Fibroblast of lung (primary cell): Measurements from ENCODE around the gene FUCA2.

Experiments used
- CTCF ChIP-seq, 2 donors: IDR thresholded peaks in 1 of 2; conservative IDR thresholded peaks in 1 of 2; 1 replicate in 1 of 2; 2 replicates in 1 of 2; pipeline ENCODE4 v1.5.1; 2011 to 2012; ENCODE audit warnings: low read length in 2 of 2, control low read depth in 1 of 2, inconsistent platforms in 1 of 2, low read depth in 1 of 2, mild to moderate bottlenecking in 1 of 2
- EZH2 ChIP-seq: IDR thresholded peaks from 2 replicates; pipeline ENCODE4 v1.5.1; 2012; ENCODE audit warnings: low read length, control low read depth, mild to moderate bottlenecking; ENCODE audit errors: missing control alignments

GRCh38 chr6:143556529-143556928 is 45.0 kb upstream of the FUCA2 start:
- no peak for TF ChIP-seq CTCF (conservative IDR thresholded peaks at IDR 0.05 in 1 of 2, IDR thresholded peaks at IDR 0.05 in 1 of 2; ENCODE audit: low read depth in 1 of 2, low read length in 2 of 2)
- no peak for TF ChIP-seq EZH2
